Activated CD8-positive, alpha-beta memory T cell treated with anti-CD3 and anti-CD28 coated beads for 24 hours (primary cell): ENCODE data around the gene AOAH.

ENCODE experiments used
- DNase-seq: peaks from one replicate; pipeline ENCODE4 v3.0.0-alpha.2; 2020

Gene AOAH

GRCh38 chr7:36599645-36600313 lies 124.5 kb downstream of the AOAH start:
- DNase-seq, result no peak

- no peak for DNase-seq
These were observed 126.1 kb downstream of the AOAH start for GRCh38 chr7:36598054-36598674.

GRCh38 chr7:36597090-36597773 lies 127.1 kb downstream of the AOAH start:
- no peak for DNase-seq

GRCh38 chr7:36594445-36594844 lies 129.8 kb downstream of the AOAH start:
- DNase-seq, result no peak

GRCh38 chr7:36591636-36592035 lies 132.7 kb downstream of the AOAH start:
- DNase-seq, result no peak

- DNase-seq, result no peak
These were observed 134.9 kb downstream of the AOAH start for GRCh38 chr7:36589391-36589790.

GRCh38 chr7:36583318-36583717 lies 141.0 kb downstream of the AOAH start:
- no peak for DNase-seq

GRCh38 chr7:36575832-36576231 lies 148.5 kb downstream of the AOAH start:
- no peak for DNase-seq

- DNase-seq, result no peak
These were observed 151.2 kb downstream of the AOAH start for GRCh38 chr7:36573066-36573465.

- no peak for DNase-seq
These were observed 153.1 kb downstream of the AOAH start for GRCh38 chr7:36571190-36571560.

GRCh38 chr7:36570528-36571189 lies 153.6 kb downstream of the AOAH start:
- no peak for DNase-seq

GRCh38 chr7:36568452-36568849 lies 155.8 kb downstream of the AOAH start:
- DNase-seq, result no peak

GRCh38 chr7:36567699-36568451 lies 156.4 kb downstream of the AOAH start:
- DNase-seq, result no peak

GRCh38 chr7:36565792-36566356 lies 158.4 kb downstream of the AOAH start:
- no peak for DNase-seq

- DNase-seq, result no peak
These were observed 159.8 kb downstream of the AOAH start for GRCh38 chr7:36564489-36564888.

- DNase-seq, result no peak
These were observed 160.5 kb downstream of the AOAH start for GRCh38 chr7:36563706-36564327.

GRCh38 chr7:36562121-36562520 lies 162.2 kb downstream of the AOAH start:
- DNase-seq, result no peak

- DNase-seq, result no peak
These were observed 175.3 kb downstream of the AOAH start for GRCh38 chr7:36549029-36549428.

GRCh38 chr7:36547416-36547815 lies 176.9 kb downstream of the AOAH start:
- no peak for DNase-seq

- no peak for DNase-seq
These were observed 178.0 kb downstream of the AOAH start for GRCh38 chr7:36546331-36546730.

- DNase-seq, result no peak
These were observed 179.0 kb downstream of the AOAH start for GRCh38 chr7:36545291-36545690.

GRCh38 chr7:36538126-36538525 lies 186.2 kb downstream of the AOAH start:
- no peak for DNase-seq
